ENCODE results near the gene PIK3AP1. TPM values are rescaled to one million over a fixed set of nuclear protein-coding genes. Genes with fewer than 3 reads are reported as not detected.

Gene PIK3AP1
- total and polyA plus RNA-seq, 2 of the 13 experiments (the other 11 are each of a cell fraction or from before 2014, with no cell fraction given) = 3.6 to 13.8 TPM

DNA sequence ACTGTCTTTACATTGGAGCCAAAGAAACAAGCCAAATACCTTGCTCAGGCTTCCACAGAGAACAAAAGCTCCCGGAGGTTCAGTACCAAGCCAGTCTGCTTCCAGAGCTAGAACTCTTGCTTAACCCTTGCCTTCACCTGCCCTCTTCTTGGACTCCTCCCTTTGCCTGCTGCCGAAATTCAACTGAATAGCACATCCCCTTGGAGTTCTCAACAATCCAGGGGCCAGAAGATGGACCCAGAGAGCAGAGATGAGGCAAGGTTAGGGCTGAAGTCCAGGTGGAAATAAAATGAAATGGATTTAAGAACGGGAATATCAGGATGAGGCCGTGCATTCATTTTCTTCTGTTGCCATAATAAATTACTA is 876 bp upstream of the PIK3AP1 start:
- DNase-seq (ENCODE audit: low spot score) (no peak), FAIRE-seq (no peak), ATAC-seq (peak; percentile 4; the same call in 1 of the 3 replicates)
- H3K4me2 ChIP-seq (ENCODE audit: low read depth, low read length) = peak overlapping the region; percentile 95
- H3K4me3 ChIP-seq (replicated peaks in 1 of 3; ENCODE audit: insufficient read depth in 1 of 3, low read depth in 2 of 3, low read length in 3 of 3) = peak overlapping the region in 1 of 3 experiments; percentile 78; a peak in 1 of 6 replicates
- no peak overlapping the region for H3K27ac ChIP-seq (ENCODE audit: extremely low read length, insufficient read depth, low read length)
- WGBS (ENCODE audit: low lambda C conversion rate) = 39% methylated on average over 4 of the region's 4 CpGs
- ChIA-PET CTCF (ENCODE audit: low intra/inter-chr PET ratio, low total read pairs) (interaction anchor here (4.1 kb wide), 1 partner anchor 80 kb away, joined by 26 read pairs; no protein-coding TSS in a partner anchor), POLR2A (interaction anchor here (1.2 kb wide), 1 partner anchor 45 kb away, joined by 7 read pairs; no protein-coding TSS in a partner anchor)
- no peaks in the 10 kb centered on the region for H3K79me2 ChIP-seq (ENCODE audit: insufficient read depth, low read length)
- in situ Hi-C loops (cut with HindIII; ENCODE audit: extremely low pct_ligation_motif_present, low pct_unique_long_range_greater_than_20kb) (no loop called here), intact Hi-C loops (cut with micrococcal nuclease; ENCODE audit: unreplicated experiment) (loop anchor here (1.0 to 2.0 kb wide), 2 partner anchors 24 to 78 kb away; no protein-coding TSS in a partner anchor)
- no peak overlapping the region for H3K9ac ChIP-seq (ENCODE audit: insufficient read depth, low read depth, low read length)
- H3K27me3 ChIP-seq (ENCODE audit: control insufficient read depth in 1 of 2, insufficient read depth in 2 of 2, low read length in 2 of 2) = peaks cover 2 to 14% of the 10 kb centered on the region in 2 experiments; a peak in 3 of 5 replicates
- peaks cover 35% of the 10 kb centered on the region for H3K4me1 ChIP-seq (ENCODE audit: insufficient read depth, low read length)
- H3K9me3 ChIP-seq (ENCODE audit: low read length) = no peaks in the 10 kb centered on the region
- no peak overlapping the region for H2AFZ ChIP-seq (ENCODE audit: low read length)
- no TSS peak for BruUV-seq (replicated peaks)
- H4K20me1 ChIP-seq (ENCODE audit: insufficient read depth, low read length) = no peaks in the 10 kb centered on the region
- H3K36me3 ChIP-seq (replicated peaks in 1 of 2; ENCODE audit: control insufficient read depth in 1 of 2, insufficient read depth in 2 of 2, low read length in 2 of 2) = no peaks in the 10 kb centered on the region
- TF ChIP-seq, protein P1, sequence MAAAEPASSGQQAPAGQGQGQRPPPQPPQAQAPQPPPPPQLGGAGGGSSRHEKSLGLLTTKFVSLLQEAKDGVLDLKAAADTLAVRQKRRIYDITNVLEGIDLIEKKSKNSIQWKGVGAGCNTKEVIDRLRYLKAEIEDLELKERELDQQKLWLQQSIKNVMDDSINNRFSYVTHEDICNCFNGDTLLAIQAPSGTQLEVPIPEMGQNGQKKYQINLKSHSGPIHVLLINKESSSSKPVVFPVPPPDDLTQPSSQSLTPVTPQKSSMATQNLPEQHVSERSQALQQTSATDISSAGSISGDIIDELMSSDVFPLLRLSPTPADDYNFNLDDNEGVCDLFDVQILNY (CRISPR knock-in tag; conservative IDR thresholded peaks at IDR 0.05) = no peak
- TF ChIP-seq ERF (CRISPR knock-in tag; IDR thresholded peaks at IDR 0.05) (no peak), RARA (CRISPR knock-in tag; IDR thresholded peaks at IDR 0.05) (no peak), NFE2L2 (IDR thresholded peaks at IDR 0.05; ENCODE audit: low read length) (no peak), FOXK1 (CRISPR knock-in tag; IDR thresholded peaks at IDR 0.05; ENCODE audit: borderline replicate concordance, low read depth) (no peak), ZNF501 (CRISPR knock-in tag; IDR thresholded peaks at IDR 0.05) (peak; percentile 26; the same call in 1 of the 2 replicates), ETV5 (CRISPR knock-in tag; IDR thresholded peaks at IDR 0.05; ENCODE audit: borderline replicate concordance) (no peak), NFYC (CRISPR knock-in tag; IDR thresholded peaks at IDR 0.05) (no peak), HNF4A (CRISPR knock-in tag; IDR thresholded peaks at IDR 0.05) (0 out of 2 replicates have a peak, but pooled peaks have one; percentile 21), GFI1 (CRISPR knock-in tag; IDR thresholded peaks at IDR 0.05; ENCODE audit: borderline replicate concordance) (no peak)
- TF ChIP-seq, protein P2, sequence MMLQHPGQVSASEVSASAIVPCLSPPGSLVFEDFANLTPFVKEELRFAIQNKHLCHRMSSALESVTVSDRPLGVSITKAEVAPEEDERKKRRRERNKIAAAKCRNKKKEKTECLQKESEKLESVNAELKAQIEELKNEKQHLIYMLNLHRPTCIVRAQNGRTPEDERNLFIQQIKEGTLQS (CRISPR knock-in tag; IDR thresholded peaks at IDR 0.05) = no peak
- TF ChIP-seq, protein P3, sequence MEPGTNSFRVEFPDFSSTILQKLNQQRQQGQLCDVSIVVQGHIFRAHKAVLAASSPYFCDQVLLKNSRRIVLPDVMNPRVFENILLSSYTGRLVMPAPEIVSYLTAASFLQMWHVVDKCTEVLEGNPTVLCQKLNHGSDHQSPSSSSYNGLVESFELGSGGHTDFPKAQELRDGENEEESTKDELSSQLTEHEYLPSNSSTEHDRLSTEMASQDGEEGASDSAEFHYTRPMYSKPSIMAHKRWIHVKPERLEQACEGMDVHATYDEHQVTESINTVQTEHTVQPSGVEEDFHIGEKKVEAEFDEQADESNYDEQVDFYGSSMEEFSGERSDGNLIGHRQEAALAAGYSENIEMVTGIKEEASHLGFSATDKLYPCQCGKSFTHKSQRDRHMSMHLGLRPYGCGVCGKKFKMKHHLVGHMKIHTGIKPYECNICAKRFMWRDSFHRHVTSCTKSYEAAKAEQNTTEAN (CRISPR knock-in tag; conservative IDR thresholded peaks at IDR 0.05) = no peak
- TF ChIP-seq, protein P4, sequence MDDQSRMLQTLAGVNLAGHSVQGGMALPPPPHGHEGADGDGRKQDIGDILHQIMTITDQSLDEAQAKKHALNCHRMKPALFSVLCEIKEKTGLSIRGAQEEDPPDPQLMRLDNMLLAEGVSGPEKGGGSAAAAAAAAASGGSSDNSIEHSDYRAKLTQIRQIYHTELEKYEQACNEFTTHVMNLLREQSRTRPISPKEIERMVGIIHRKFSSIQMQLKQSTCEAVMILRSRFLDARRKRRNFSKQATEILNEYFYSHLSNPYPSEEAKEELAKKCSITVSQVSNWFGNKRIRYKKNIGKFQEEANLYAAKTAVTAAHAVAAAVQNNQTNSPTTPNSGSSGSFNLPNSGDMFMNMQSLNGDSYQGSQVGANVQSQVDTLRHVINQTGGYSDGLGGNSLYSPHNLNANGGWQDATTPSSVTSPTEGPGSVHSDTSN (CRISPR knock-in tag; IDR thresholded peaks at IDR 0.05; ENCODE audit: borderline replicate concordance) = no peak
- TF ChIP-seq, protein P5, sequence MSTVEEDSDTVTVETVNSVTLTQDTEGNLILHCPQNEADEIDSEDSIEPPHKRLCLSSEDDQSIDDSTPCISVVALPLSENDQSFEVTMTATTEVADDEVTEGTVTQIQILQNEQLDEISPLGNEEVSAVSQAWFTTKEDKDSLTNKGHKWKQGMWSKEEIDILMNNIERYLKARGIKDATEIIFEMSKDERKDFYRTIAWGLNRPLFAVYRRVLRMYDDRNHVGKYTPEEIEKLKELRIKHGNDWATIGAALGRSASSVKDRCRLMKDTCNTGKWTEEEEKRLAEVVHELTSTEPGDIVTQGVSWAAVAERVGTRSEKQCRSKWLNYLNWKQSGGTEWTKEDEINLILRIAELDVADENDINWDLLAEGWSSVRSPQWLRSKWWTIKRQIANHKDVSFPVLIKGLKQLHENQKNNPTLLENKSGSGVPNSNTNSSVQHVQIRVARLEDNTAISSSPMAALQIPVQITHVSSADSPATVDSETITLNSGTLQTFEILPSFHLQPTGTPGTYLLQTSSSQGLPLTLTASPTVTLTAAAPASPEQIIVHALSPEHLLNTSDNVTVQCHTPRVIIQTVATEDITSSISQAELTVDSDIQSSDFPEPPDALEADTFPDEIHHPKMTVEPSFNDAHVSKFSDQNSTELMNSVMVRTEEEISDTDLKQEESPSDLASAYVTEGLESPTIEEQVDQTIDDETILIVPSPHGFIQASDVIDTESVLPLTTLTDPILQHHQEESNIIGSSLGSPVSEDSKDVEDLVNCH (CRISPR knock-in tag; IDR thresholded peaks at IDR 0.05) = no peak
- TF ChIP-seq, protein P6, sequence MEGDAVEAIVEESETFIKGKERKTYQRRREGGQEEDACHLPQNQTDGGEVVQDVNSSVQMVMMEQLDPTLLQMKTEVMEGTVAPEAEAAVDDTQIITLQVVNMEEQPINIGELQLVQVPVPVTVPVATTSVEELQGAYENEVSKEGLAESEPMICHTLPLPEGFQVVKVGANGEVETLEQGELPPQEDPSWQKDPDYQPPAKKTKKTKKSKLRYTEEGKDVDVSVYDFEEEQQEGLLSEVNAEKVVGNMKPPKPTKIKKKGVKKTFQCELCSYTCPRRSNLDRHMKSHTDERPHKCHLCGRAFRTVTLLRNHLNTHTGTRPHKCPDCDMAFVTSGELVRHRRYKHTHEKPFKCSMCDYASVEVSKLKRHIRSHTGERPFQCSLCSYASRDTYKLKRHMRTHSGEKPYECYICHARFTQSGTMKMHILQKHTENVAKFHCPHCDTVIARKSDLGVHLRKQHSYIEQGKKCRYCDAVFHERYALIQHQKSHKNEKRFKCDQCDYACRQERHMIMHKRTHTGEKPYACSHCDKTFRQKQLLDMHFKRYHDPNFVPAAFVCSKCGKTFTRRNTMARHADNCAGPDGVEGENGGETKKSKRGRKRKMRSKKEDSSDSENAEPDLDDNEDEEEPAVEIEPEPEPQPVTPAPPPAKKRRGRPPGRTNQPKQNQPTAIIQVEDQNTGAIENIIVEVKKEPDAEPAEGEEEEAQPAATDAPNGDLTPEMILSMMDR (CRISPR knock-in tag; IDR thresholded peaks at IDR 0.05) = peak; percentile 20; the same call in 1 of the 2 replicates
- TF ChIP-seq, protein P7, sequence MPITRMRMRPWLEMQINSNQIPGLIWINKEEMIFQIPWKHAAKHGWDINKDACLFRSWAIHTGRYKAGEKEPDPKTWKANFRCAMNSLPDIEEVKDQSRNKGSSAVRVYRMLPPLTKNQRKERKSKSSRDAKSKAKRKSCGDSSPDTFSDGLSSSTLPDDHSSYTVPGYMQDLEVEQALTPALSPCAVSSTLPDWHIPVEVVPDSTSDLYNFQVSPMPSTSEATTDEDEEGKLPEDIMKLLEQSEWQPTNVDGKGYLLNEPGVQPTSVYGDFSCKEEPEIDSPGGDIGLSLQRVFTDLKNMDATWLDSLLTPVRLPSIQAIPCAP (CRISPR knock-in tag; IDR thresholded peaks at IDR 0.05; ENCODE audit: low read depth) = no peak
